HuH-7 (cell line): ENCODE results near the gene ZNF672.

Experiments used
- DNase-seq: peaks from one replicate; pipeline ENCODE4 v3.0.0; 2011; ENCODE audit warnings: low spot score

Gene ZNF672

DNA sequence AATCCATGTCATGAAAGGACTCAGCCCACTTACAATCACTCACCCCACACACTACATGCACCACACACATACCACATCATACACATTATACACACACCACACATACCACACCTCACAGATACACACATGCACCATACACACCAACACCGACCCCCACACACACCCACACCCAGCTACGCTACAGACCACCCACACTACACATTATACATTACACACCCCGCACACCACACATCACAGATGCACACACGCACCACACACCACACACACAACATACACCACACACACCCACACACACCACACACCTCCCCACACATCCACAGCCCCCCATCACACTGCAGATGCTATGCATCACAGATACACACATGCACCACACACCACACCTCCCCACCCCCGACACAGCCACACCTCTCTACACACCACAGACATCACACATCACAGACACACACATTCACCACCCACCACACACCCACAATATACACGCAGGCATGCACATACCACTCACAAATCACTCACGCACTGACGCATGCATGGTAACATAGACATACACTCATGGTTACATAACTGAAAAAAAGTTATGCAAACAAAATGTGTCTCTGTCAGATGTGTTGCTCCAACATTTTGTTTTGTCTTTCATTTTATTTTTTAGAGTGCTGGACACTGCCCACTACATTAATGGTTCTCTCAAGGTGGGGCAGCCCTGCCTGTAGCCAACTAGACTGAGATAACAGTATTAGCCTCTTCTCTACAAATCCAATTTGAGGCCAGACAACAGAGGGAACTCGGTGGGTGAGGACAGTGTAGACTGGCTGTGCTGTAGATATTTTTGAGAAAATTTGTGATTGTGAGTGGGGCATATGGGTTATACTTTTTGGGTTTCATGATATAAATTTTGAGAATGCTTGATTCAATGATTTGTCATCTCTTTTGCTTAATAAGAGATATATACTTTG is 52.8 kb downstream of the ZNF672 start:
- no peak for DNase-seq

DNA sequence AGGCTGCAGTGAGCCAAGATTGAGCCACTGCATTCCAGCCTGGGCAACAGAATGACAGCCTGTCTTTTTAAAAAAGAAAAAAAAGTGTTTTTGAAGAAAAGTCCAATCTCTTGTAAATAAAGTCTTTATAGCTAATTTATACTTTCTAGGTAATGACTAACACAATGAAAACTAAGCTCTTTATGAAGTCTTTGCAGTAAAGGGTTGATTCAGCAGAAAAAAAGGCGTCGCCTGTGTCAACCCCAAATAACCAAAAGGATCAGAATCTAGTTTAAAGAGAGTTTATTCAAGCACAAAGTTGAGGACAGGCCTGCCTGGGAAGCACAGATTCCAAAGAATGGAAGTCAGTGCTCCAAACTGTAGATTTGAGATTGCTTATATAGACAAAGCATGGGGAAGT is 53.7 kb downstream of the ZNF672 start:
- no peak for DNase-seq

DNA sequence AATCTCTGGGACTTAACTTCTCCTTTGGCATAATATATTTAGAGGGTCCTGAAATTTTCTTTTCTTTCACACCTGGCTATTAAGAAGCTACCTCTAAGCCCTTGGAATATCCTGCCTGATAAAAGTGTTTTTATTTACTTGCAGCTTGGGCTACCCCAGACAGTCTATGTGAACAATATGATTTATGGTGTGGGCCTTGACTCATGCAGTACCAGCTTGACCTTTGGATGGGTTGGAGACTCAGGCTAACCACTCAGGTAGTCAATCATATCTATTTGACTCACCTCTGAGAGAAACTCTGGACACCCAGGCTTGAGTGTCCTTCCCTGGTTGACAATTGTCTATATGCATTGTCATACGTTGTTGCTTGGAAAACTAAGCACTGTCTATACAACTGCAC is 54.6 kb downstream of the ZNF672 start:
- DNase-seq, result no peak

DNA sequence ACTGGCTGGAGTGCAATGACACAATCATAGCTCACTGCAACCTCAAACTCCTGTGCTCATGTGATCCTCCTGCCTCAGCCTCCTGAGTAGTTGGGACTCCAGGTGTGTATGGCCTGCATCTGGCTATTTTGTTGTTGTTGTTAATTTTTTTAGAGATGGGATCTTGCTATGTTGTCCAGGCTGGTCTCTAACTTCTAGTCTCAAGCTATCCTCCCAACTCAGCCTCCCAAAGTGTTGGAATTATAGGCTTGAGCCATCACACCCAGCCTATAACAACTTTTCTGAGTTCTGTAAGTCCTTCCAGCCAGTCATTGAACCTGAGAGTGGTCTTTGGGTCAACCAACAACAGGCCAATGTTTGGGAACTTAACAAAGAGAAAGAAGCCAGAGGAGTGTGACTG is 56.8 kb downstream of the ZNF672 start:
- DNase-seq, result no peak

DNA sequence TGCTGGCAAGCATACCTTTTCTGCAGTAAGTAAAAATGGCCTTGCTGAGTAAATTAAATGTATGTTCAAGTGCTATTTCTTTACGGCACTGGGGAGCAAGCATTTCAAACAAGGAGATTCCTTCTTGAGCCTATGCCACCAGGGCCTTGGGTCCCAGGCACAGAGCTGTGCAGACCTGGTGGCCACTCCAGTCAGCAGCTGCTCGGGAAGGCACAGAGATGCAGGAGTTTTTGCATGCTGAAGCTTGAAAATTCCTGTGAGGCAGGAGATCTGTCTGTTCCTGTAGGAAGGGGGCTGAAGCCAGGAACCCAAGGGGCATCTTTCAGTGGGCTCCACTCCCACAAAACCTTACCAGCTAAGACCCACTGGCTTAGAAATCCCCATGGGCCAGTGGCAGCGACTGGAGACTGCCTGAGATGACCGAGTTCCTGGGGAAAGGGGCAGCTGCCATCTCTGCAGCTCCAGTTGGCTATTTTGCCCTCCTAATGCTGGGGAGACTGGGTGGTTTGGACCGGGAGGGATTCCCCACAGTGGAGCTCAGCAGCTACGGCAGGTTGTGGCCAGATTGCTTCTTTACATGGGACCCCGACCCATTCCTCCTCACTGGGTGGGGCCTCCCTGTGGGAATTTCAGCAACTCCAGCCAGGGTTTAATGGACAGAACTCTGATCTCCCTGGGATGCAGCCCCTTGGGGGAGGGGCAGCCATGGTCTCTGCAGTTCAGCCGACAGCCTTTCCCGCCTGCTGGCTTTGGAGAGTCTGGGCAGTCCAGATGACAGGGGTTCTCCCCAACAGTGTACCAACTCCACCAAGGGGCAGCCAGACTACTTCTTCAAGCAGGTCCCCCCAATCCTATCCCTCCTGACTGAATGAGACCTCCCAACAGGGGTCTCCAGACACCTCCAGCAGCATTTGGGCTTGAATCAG is 59.7 kb downstream of the ZNF672 start:
- no peak for DNase-seq
